Measurements from ENCODE around the gene PTPRN2. TPM values are rescaled to one million over a fixed set of nuclear protein-coding genes. Genes with fewer than 3 reads are reported as not detected.

PTPRN2 gene
- polyA plus RNA-seq, 1 experiment, result 0.31 TPM

- CTCF ChIA-PET, result no interaction called here
These were observed 260.6 kb downstream of the PTPRN2 start for GRCh38 chr7:158327012-158327411.

GRCh38 chr7:158325530-158326381 is 261.9 kb downstream of the PTPRN2 start:
- CTCF ChIA-PET, result no interaction called here
- no peak overlapping the region for H3K4me3 ChIP-seq (ENCODE audit: low read depth, low read length)
- POLR2A ChIA-PET, result no interaction called here
- DNase-seq (ENCODE audit: low read depth), result no peak
- H3K36me3 ChIP-seq (ENCODE audit: control insufficient read depth, insufficient read depth, low read length), result no peaks in the 10 kb centered on the region
- TF ChIP-seq CTCF (IDR thresholded peaks at IDR 0.05; ENCODE audit: insufficient read depth, low read depth, low read length), result no peak
- H3K27me3 ChIP-seq (ENCODE audit: control insufficient read depth, insufficient read depth, low read length), result no peaks in the 10 kb centered on the region

More at GRCh38 chr7:158327012-158327411, 260.6 kb downstream of the PTPRN2 start:
- POLR2A ChIA-PET, result no interaction called here
- no peak for DNase-seq (ENCODE audit: low read depth)
- no peak overlapping the region for H3K4me3 ChIP-seq (ENCODE audit: low read depth, low read length)
- TF ChIP-seq CTCF (IDR thresholded peaks at IDR 0.05; ENCODE audit: insufficient read depth, low read depth, low read length), result no peak
- no peaks in the 10 kb centered on the region for H3K36me3 ChIP-seq (ENCODE audit: control insufficient read depth, insufficient read depth, low read length)
- H3K27me3 ChIP-seq (ENCODE audit: control insufficient read depth, insufficient read depth, low read length), result no peaks in the 10 kb centered on the region

- DNase-seq (ENCODE audit: low read depth), result no peak
- ChIA-PET POLR2A (no interaction called here), CTCF (no interaction called here)
- no peak for TF ChIP-seq CTCF (IDR thresholded peaks at IDR 0.05; ENCODE audit: insufficient read depth, low read depth, low read length)
- Histone ChIP-seq H3K36me3 (ENCODE audit: control insufficient read depth, insufficient read depth, low read length) (no peaks in the 10 kb centered on the region), H3K27me3 (ENCODE audit: control insufficient read depth, insufficient read depth, low read length) (no peaks in the 10 kb centered on the region), H3K4me3 (ENCODE audit: low read depth, low read length) (no peak overlapping the region)
These were observed 262.9 kb downstream of the PTPRN2 start for GRCh38 chr7:158324397-158325360.

- Histone ChIP-seq H3K4me3 (ENCODE audit: low read depth, low read length) (no peak overlapping the region), H3K27me3 (ENCODE audit: control insufficient read depth, insufficient read depth, low read length) (no peaks in the 10 kb centered on the region), H3K36me3 (ENCODE audit: control insufficient read depth, insufficient read depth, low read length) (no peaks in the 10 kb centered on the region)
- DNase-seq (ENCODE audit: low read depth), result no peak
- POLR2A ChIA-PET, result no interaction called here
- CTCF ChIA-PET, result no interaction called here
- no peak for TF ChIP-seq CTCF (IDR thresholded peaks at IDR 0.05; ENCODE audit: insufficient read depth, low read depth, low read length)
These were observed 263.8 kb downstream of the PTPRN2 start for GRCh38 chr7:158323741-158324396.

Measured in BJ (cell line).